Liver (tissue), 9 donors: ENCODE data around the gene CCNL1. TPM values are rescaled to one million over a fixed set of nuclear protein-coding genes. Genes with fewer than 3 reads are reported as not detected.

Source experiments
- DNase-seq: peaks from one replicate; pipeline ENCODE4 v3.0.0-alpha.2; 2017; ENCODE audit warnings: low spot score
- H3K27ac ChIP-seq, 2 donors: one replicate each; pipeline ENCODE4 v1.7.0; 2013; ENCODE audit warnings: inconsistent platforms in 2 of 2, low read length in 2 of 2, control low read depth in 1 of 2, low read depth in 1 of 2, mild to moderate bottlenecking in 1 of 2
- H3K27me3 ChIP-seq, 4 donors: one replicate each; pipeline versions ENCODE4 v1.6.1 to v1.7.0; 2013; ENCODE audit warnings: low read length in 3 of 4, inconsistent platforms in 1 of 4, mild to moderate bottlenecking in 1 of 4, moderate library complexity in 1 of 4; ENCODE audit not compliant: control insufficient read depth in 4 of 4, insufficient read depth in 4 of 4
- H3K36me3 ChIP-seq, 4 donors: one replicate each; pipeline versions ENCODE4 v1.6.1 to v1.7.0; 2013; ENCODE audit warnings: low read length in 3 of 4, mild to moderate bottlenecking in 3 of 4, low read depth in 1 of 4, moderate library complexity in 1 of 4; ENCODE audit not compliant: control insufficient read depth in 4 of 4, insufficient read depth in 3 of 4
- H3K4me1 ChIP-seq, 4 donors: one replicate each; pipeline versions ENCODE4 v1.6.1 to v1.7.0; 2013; ENCODE audit warnings: low read length in 3 of 4, mild to moderate bottlenecking in 3 of 4, moderate library complexity in 1 of 4; ENCODE audit not compliant: control insufficient read depth in 4 of 4, insufficient read depth in 4 of 4
- H3K4me3 ChIP-seq, 3 donors: one replicate each; pipeline versions ENCODE4 v1.6.1 to v1.7.0; 2013; ENCODE audit warnings: low read length in 3 of 3, control low read depth in 1 of 3, low read depth in 1 of 3, mild to moderate bottlenecking in 1 of 3
- H3K9ac ChIP-seq, 2 donors: one replicate each; pipeline ENCODE4 v1.7.0; 2013; ENCODE audit warnings: low read length in 2 of 2, mild to moderate bottlenecking in 2 of 2, moderate library complexity in 2 of 2, control low read depth in 1 of 2, low read depth in 1 of 2
- H3K9me3 ChIP-seq, 4 donors: one replicate each; pipeline versions ENCODE4 v1.6.1 to v1.7.0; 2013; ENCODE audit warnings: low read length in 3 of 4; ENCODE audit not compliant: control insufficient read depth in 4 of 4
- ATF3 ChIP-seq: IDR thresholded peaks from 2 replicates; pipeline ENCODE4 v1.6.1; 2016; ENCODE audit warnings: antibody characterized with exemption
- FOXA1 ChIP-seq: IDR thresholded peaks from 2 replicates; pipeline ENCODE4 v1.6.1; 2016; ENCODE audit warnings: antibody characterized with exemption
- FOXA2 ChIP-seq: IDR thresholded peaks from 2 replicates; pipeline ENCODE4 v1.6.1; 2016; ENCODE audit warnings: antibody characterized with exemption
- GABPA ChIP-seq, 2 donors: IDR thresholded peaks in 1 of 2; conservative IDR thresholded peaks in 1 of 2; 2 replicates each; pipeline ENCODE4 v1.6.1; 2016; ENCODE audit warnings: antibody characterized with exemption in 2 of 2, mild to moderate bottlenecking in 1 of 2, moderate library complexity in 1 of 2
- HNF4A ChIP-seq, 2 donors: conservative IDR thresholded peaks; 2 replicates each; pipeline ENCODE4 v1.6.1; 2016; ENCODE audit warnings: antibody characterized with exemption in 2 of 2, mild to moderate bottlenecking in 2 of 2
- HNF4G ChIP-seq: IDR thresholded peaks from 2 replicates; pipeline ENCODE4 v1.6.1; 2016; ENCODE audit warnings: antibody characterized with exemption
- MAX ChIP-seq: IDR thresholded peaks from 2 replicates; pipeline ENCODE4 v1.6.1; 2016; ENCODE audit warnings: antibody characterized with exemption
- NR2F2 ChIP-seq: IDR thresholded peaks from 2 replicates; pipeline ENCODE4 v1.6.1; 2016; ENCODE audit warnings: antibody characterized with exemption
- RAD21 ChIP-seq, 2 donors: IDR thresholded peaks; 2 replicates each; pipeline ENCODE4 v1.6.1; 2016; ENCODE audit warnings: antibody characterized with exemption in 2 of 2, mild to moderate bottlenecking in 2 of 2
- RXRA ChIP-seq, 2 donors: IDR thresholded peaks; 2 replicates each; pipeline ENCODE4 v1.6.1; 2017 to 2018; ENCODE audit warnings: antibody characterized with exemption in 2 of 2, mild to moderate bottlenecking in 1 of 2
- SP1 ChIP-seq: IDR thresholded peaks from 2 replicates; pipeline ENCODE4 v1.6.1; 2018; ENCODE audit warnings: antibody characterized with exemption, mild to moderate bottlenecking
- TAF1 ChIP-seq: conservative IDR thresholded peaks from 2 replicates; pipeline ENCODE4 v1.6.1; 2016; ENCODE audit warnings: antibody characterized with exemption, mild to moderate bottlenecking
- YY1 ChIP-seq: IDR thresholded peaks from 2 replicates; pipeline ENCODE4 v1.6.1; 2016; ENCODE audit warnings: antibody characterized with exemption, mild to moderate bottlenecking
- ZBTB33 ChIP-seq: IDR thresholded peaks from 2 replicates; pipeline ENCODE4 v1.6.1; 2016; ENCODE audit warnings: antibody characterized with exemption
- WGBS: extraction: QIAGEN DNeasy Blood & Tissue Kit; methylation state at CpG from one replicate; pipeline ENCODE4 v1.1.7; 2013; 5-methylcytosine and 5-hydroxymethylcytosine counted together
- polyA plus RNA-seq, 2 donors: library from polyadenylated mRNA; stranded (reverse) in 1 of 2; unstranded in 1 of 2; fragments of 200-250 nt in 1 of 2; fragments of >200 nt in 1 of 2; fragmentation: Nextera tagmentation in 1 of 2; extraction: Ambion mirVana in 1 of 2; gene quantifications; one replicate each; pipeline versions ENCODE4 v1.2.1 to v1.2.3, GENCODE V29; 2013 to 2015
- total RNA-seq, 2 donors: library from RNA; depleted of rRNA; stranded (reverse); fragments of >200 nt; gene quantifications; one replicate each; pipeline ENCODE4 v1.2.3, GENCODE V29; 2014
- TF ChIP-seq, protein P1 (sequence below): IDR thresholded peaks from 2 replicates; pipeline ENCODE4 v1.6.1; 2016; ENCODE audit warnings: antibody characterized with exemption, mild to moderate bottlenecking
- TF ChIP-seq, protein P2 (sequence below): fragments of 150-350 bp; IDR thresholded peaks from 2 replicates; pipeline ENCODE4 v1.5.1; 2017; ENCODE audit warnings: improper control_type of control experiment, low read depth, low read length; ENCODE audit not compliant: missing input control
- donor health status: healthy.
- donor health status: healthy.
- donor health status: healthy.
- donor health status: healthy.
- donor health status: healthy.

CCNL1 gene
- total and polyA plus RNA-seq, 4 donors, result 22.7 to 163 (median 95.0) TPM

DNA sequence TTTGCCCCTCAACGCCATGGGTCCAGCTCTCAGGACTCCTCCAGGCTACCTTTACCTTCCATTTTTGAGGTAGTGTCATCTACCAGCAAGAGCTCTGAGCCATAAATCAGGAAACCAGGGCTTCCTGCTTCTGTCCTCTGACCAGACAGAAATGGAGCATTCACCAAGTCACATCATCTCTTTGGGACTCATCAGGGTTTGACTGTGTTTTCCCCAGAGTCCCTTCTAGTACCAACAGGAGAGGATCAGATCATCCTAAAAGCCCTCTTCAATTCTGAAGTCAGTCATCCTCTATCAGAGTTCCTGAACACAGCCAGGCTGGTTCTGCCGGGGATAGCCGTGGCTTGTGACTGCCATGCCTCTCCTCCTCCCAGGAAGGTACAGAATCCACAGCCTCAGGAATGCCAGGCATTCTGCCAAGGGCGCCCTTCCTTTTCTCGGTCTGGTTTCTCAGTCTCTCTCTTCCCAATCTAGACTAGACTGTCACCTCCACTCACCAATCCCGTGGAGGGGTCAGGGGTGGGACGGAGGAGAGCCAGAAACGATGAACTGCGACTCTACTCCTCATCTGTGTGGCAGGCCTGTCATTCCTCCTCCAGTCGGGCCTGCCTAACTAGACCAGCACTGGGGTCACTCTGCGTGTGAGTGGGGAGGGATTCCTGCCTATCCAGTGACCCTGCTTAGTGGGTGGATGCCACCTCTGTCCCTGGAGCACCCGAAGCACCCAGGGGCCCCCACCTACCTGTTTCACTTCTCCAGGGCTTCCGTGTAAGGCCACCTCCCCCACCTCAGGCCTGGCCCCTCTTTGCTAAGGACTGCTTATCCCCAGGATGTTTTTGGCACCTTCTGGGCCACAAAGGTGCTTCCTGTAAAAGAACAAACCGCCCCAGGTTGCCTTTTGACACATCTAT is 30.9 kb downstream of the CCNL1 start:
- H3K4me3 ChIP-seq, result no peak overlapping the region
- peak overlapping the region; percentile 42 to 74 for H3K27ac ChIP-seq
- 75% methylated on average over 14 of the region's 14 CpGs for WGBS
- no peaks in the 10 kb centered on the region for H3K36me3 ChIP-seq
- no peaks in the 10 kb centered on the region for H3K27me3 ChIP-seq
- DNase-seq, result no peak
- no peak overlapping the region for H3K9ac ChIP-seq
- no peaks in the 10 kb centered on the region for H3K9me3 ChIP-seq
- H3K4me1 ChIP-seq, result peaks cover 9 to 30% (median 22%) of the 10 kb centered on the region in 4 donors
- TF ChIP-seq FOXA2 (no peak), RAD21 (IDR thresholded peaks at IDR 0.05) (no peak), YY1 (no peak), RXRA (IDR thresholded peaks at IDR 0.05) (no peak), GABPA (IDR thresholded peaks at IDR 0.05 in 1 of 2, conservative IDR thresholded peaks at IDR 0.05 in 1 of 2) (no peak), ATF3 (no peak), FOXA1 (no peak)
- TF ChIP-seq, protein P1, sequence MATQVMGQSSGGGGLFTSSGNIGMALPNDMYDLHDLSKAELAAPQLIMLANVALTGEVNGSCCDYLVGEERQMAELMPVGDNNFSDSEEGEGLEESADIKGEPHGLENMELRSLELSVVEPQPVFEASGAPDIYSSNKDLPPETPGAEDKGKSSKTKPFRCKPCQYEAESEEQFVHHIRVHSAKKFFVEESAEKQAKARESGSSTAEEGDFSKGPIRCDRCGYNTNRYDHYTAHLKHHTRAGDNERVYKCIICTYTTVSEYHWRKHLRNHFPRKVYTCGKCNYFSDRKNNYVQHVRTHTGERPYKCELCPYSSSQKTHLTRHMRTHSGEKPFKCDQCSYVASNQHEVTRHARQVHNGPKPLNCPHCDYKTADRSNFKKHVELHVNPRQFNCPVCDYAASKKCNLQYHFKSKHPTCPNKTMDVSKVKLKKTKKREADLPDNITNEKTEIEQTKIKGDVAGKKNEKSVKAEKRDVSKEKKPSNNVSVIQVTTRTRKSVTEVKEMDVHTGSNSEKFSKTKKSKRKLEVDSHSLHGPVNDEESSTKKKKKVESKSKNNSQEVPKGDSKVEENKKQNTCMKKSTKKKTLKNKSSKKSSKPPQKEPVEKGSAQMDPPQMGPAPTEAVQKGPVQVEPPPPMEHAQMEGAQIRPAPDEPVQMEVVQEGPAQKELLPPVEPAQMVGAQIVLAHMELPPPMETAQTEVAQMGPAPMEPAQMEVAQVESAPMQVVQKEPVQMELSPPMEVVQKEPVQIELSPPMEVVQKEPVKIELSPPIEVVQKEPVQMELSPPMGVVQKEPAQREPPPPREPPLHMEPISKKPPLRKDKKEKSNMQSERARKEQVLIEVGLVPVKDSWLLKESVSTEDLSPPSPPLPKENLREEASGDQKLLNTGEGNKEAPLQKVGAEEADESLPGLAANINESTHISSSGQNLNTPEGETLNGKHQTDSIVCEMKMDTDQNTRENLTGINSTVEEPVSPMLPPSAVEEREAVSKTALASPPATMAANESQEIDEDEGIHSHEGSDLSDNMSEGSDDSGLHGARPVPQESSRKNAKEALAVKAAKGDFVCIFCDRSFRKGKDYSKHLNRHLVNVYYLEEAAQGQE, result no peak
- TF ChIP-seq, protein P2, sequence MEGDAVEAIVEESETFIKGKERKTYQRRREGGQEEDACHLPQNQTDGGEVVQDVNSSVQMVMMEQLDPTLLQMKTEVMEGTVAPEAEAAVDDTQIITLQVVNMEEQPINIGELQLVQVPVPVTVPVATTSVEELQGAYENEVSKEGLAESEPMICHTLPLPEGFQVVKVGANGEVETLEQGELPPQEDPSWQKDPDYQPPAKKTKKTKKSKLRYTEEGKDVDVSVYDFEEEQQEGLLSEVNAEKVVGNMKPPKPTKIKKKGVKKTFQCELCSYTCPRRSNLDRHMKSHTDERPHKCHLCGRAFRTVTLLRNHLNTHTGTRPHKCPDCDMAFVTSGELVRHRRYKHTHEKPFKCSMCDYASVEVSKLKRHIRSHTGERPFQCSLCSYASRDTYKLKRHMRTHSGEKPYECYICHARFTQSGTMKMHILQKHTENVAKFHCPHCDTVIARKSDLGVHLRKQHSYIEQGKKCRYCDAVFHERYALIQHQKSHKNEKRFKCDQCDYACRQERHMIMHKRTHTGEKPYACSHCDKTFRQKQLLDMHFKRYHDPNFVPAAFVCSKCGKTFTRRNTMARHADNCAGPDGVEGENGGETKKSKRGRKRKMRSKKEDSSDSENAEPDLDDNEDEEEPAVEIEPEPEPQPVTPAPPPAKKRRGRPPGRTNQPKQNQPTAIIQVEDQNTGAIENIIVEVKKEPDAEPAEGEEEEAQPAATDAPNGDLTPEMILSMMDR, result no peak

DNA sequence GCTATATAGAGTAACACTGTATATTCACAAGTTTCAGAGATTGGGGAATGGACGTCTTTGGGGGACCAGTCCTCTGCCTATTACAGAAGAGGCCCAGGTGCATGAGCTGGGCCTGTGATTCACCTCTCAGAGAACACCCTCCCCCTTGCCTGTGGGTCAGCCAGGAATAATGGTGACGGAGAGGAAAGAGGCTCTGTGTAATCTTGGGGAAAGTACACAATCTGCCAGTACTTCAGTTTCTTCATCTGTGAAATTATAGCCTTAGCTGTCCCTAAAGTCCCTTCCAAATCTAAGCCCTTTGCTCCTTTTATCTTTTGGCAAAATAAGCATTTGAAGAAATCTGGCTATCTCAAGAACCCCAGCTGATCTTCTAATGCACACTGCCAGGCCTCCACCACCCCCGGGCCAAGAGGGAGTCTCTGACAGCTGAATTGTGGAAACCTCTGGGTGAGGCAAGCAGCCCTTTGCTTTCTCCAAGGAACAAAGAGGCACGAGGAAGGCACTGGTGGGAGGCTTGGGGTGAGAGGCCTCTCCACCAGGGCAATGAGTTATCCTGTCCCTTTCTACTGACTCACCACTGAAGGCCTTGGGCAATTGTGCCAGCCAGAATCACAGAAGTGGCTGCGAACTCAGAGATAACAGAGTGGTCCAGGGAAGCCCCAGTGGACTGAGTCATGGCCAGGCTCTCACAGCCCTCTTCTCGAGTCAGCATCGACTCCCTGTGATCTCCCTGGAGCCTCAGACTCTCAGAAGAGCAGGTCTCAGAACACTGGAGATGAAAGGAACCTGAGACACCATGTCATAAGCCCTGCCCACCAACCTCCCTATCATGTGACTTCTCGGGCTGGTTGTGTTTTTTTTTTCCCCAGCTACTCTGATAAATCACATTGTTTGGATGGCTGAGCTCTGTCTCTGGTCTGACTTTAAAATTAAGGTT is 31.8 kb downstream of the CCNL1 start:
- 64% methylated on average over 8 of the region's 8 CpGs for WGBS
- Histone ChIP-seq H3K27me3 (no peaks in the 10 kb centered on the region), H3K4me1 (peaks cover 8 to 29% (median 20%) of the 10 kb centered on the region in 4 donors), H3K36me3 (no peaks in the 10 kb centered on the region), H3K9me3 (no peaks in the 10 kb centered on the region), H3K4me3 (no peak overlapping the region), H3K9ac (no peak overlapping the region), H3K27ac (peak overlapping the region; percentile 42 to 74)
- no peak for DNase-seq
- TF ChIP-seq RXRA (IDR thresholded peaks at IDR 0.05) (peak; percentile 34 to 70), ZBTB33 (no peak), TAF1 (no peak), MAX (no peak), NR2F2 (peak; percentile 69), FOXA2 (no peak), YY1 (no peak), HNF4G (no peak), SP1 (peak; percentile 40), HNF4A (conservative IDR thresholded peaks at IDR 0.05) (peak; percentile 42 to 67)
- TF ChIP-seq, protein P1, result no peak
